BJ (cell line): ENCODE results near the gene C11orf52. TPM values are rescaled to one million over a fixed set of nuclear protein-coding genes. Genes with fewer than 3 reads are reported as not detected.

Source experiments
- CTCF ChIA-PET: fragments of 350-600 bp; formaldehyde crosslinking; extraction: SDS; loops from one replicate; lab custom pipeline; 2021; ENCODE audit warnings: antibody characterized with exemption, inconsistent platforms; lab: Yijun Ruan, JAX
- POLR2A ChIA-PET: fragments of 300-600 bp; sonication (Branson Sonifier 250); formaldehyde crosslinking; extraction: SDS; loops from one replicate; lab custom pipeline; 2021; ENCODE audit warnings: antibody characterized with exemption; lab: Charles Lee
- DNase-seq: peaks from one replicate; pipeline ENCODE4 v3.0.0-alpha.2; 2011; ENCODE audit warnings: low read depth
- H3K27me3 ChIP-seq: 2 replicates; pipeline ENCODE4 v1.6.0; 2011; ENCODE audit warnings: low read length; ENCODE audit not compliant: control insufficient read depth, insufficient read depth
- H3K36me3 ChIP-seq: 2 replicates; pipeline ENCODE4 v1.5.1; 2011; ENCODE audit warnings: low read length; ENCODE audit not compliant: control insufficient read depth, insufficient read depth
- H3K4me3 ChIP-seq: 2 replicates; pipeline ENCODE4 v1.5.1; 2011; ENCODE audit warnings: low read depth, mild to moderate bottlenecking, control low read depth, low read length
- CTCF ChIP-seq: IDR thresholded peaks from 2 replicates; pipeline ENCODE4 v1.5.1; 2011; ENCODE audit warnings: low read depth, mild to moderate bottlenecking, control low read depth, inconsistent platforms, low read length, moderate library complexity; ENCODE audit not compliant: insufficient read depth
- polyA plus RNA-seq: library from polyadenylated mRNA; depleted of rRNA; stranded (reverse); fragments of >200 nt; gene quantifications from 2 replicates; pipeline ENCODE4 v1.2.3, GENCODE V29; 2011

Gene C11orf52
- polyA plus RNA-seq, 1 experiment: 2.9 TPM

GRCh38 chr11:111933872-111934271 is 15.2 kb downstream of the C11orf52 start:
- POLR2A ChIA-PET: no interaction called here
- CTCF ChIA-PET: interaction anchor here (0.8 to 6.3 kb wide), 7 partner anchors 19 to 66 kb away, joined by 3 to 65 read pairs (median 4); no protein-coding TSS in a partner anchor
- no peak for TF ChIP-seq CTCF
- Histone ChIP-seq H3K4me3 (no peak overlapping the region), H3K27me3 (no peaks in the 10 kb centered on the region), H3K36me3 (no peaks in the 10 kb centered on the region)
- no peak for DNase-seq

GRCh38 chr11:111934306-111934705 is 15.6 kb downstream of the C11orf52 start:
- no peak for DNase-seq
- CTCF ChIA-PET: interaction anchor here (0.8 to 6.3 kb wide), 8 partner anchors 46 to 66 kb away, joined by 3 to 65 read pairs (median 4); no protein-coding TSS in a partner anchor
- no peak overlapping the region for H3K4me3 ChIP-seq
- no peaks in the 10 kb centered on the region for H3K36me3 ChIP-seq
- POLR2A ChIA-PET: no interaction called here
- H3K27me3 ChIP-seq: no peaks in the 10 kb centered on the region
- no peak for TF ChIP-seq CTCF

GRCh38 chr11:111935317-111936039 is 16.8 kb downstream of the C11orf52 start:
- ChIA-PET CTCF (interaction anchor here (0.7 to 6.3 kb wide), 8 partner anchors 16 to 345 kb away, joined by 3 to 65 read pairs (median 4); no protein-coding TSS in a partner anchor), POLR2A (no interaction called here)
- Histone ChIP-seq H3K27me3 (no peaks in the 10 kb centered on the region), H3K36me3 (no peaks in the 10 kb centered on the region), H3K4me3 (no peak overlapping the region)
- no peak for TF ChIP-seq CTCF
- DNase-seq: no peak

GRCh38 chr11:111936040-111936540 is 17.4 kb downstream of the C11orf52 start:
- H3K36me3 ChIP-seq: no peaks in the 10 kb centered on the region
- POLR2A ChIA-PET: interaction anchor here (0.7 kb wide), 1 partner anchor 27 kb away, joined by 4 read pairs; no protein-coding TSS in a partner anchor
- CTCF ChIA-PET: interaction anchor here (1.4 to 6.3 kb wide), 4 partner anchors 44 to 344 kb away, joined by 3 to 65 read pairs (median 6); no protein-coding TSS in a partner anchor
- DNase-seq: no peak
- TF ChIP-seq CTCF: no peak
- H3K27me3 ChIP-seq: no peaks in the 10 kb centered on the region
- H3K4me3 ChIP-seq: no peak overlapping the region

- Histone ChIP-seq H3K4me3 (peak overlapping the region; percentile 52), H3K27me3 (no peaks in the 10 kb centered on the region), H3K36me3 (no peaks in the 10 kb centered on the region)
- ChIA-PET POLR2A (no interaction called here), CTCF (interaction anchor here (1.0 to 6.3 kb wide), 7 partner anchors 14 to 59 kb away, joined by 3 to 65 read pairs (median 4); no protein-coding TSS in a partner anchor)
- TF ChIP-seq CTCF: no peak
- DNase-seq: no peak
Measured at GRCh38 chr11:111937461-111937769, 18.7 kb downstream of the C11orf52 start.
